WTC11 (cell line): Measurements from ENCODE around the gene MERTK. TPM values are rescaled to one million over a fixed set of nuclear protein-coding genes. Genes with fewer than 3 reads are reported as not detected.
A peak's percentile ranks its signal among the peaks of the same experiment; 100 is the strongest.
"Not testable (repeated sequence)": the region's sequence is repeated elsewhere in the genome, so short reads cannot be mapped to it uniquely, and the experiment has no call there.

Experiments used
- ATAC-seq: fragments of 200-7000 bp; cut with Tn5 transposase; 2 replicates; pipeline ENCODE4 v1.10.0; 2021; ENCODE audit warnings: mild to moderate bottlenecking, moderate library complexity
- CTCF ChIA-PET: fragments of 300-600 bp; sonication (Branson Sonifier 250); formaldehyde crosslinking; loops from one replicate; lab custom pipeline; 2021; ENCODE audit warnings: antibody characterized with exemption; lab: Charles Lee
- POLR2A ChIA-PET: fragments of 350-600 bp; sonication (Branson Sonifier 250); formaldehyde crosslinking; loops from one replicate; lab custom pipeline; 2021; ENCODE audit warnings: antibody characterized with exemption; lab: Charles Lee
- DNase-seq: peaks from one replicate; pipeline ENCODE4 v3.0.0; 2021; ENCODE audit warnings: low spot score
- H3K27ac Mint-ChIP-seq: 2 replicates; pipeline ENCODE4 v1.8.0; 2021; ENCODE audit warnings: mixed read lengths
- H3K27me3 Mint-ChIP-seq: 2 replicates; pipeline ENCODE4 v1.8.0; 2021; ENCODE audit warnings: low read depth, mild to moderate bottlenecking, moderate library complexity, mixed read lengths
- H3K36me3 Mint-ChIP-seq: 2 replicates; pipeline ENCODE4 v1.8.0; 2021; ENCODE audit warnings: mixed read lengths
- H3K4me1 Mint-ChIP-seq: 2 replicates; pipeline ENCODE4 v1.8.0; 2022; ENCODE audit warnings: mixed read lengths
- H3K4me3 Mint-ChIP-seq: 2 replicates; pipeline ENCODE4 v1.8.0; 2021; ENCODE audit warnings: mild to moderate bottlenecking, moderate library complexity, mixed read lengths
- H3K9me3 Mint-ChIP-seq: 2 replicates; pipeline ENCODE4 v1.8.0; 2021; ENCODE audit warnings: mixed read lengths
- ZBTB21 ChIP-seq: sonication (generic); formaldehyde crosslinking; IDR thresholded peaks from 2 replicates; pipeline ENCODE4 v1.8.1; 2023; ENCODE audit warnings: mild to moderate bottlenecking, missing genetic modification reagents, borderline replicate concordance
- total RNA-seq: library from RNA; stranded (reverse); gene quantifications from 3 replicates; pipeline ENCODE4 v1.2.3, GENCODE V29; 2021
- TF ChIP-seq, protein P1 (sequence below): sonication (generic); formaldehyde crosslinking; IDR thresholded peaks from 2 replicates; pipeline ENCODE4 v1.8.1; 2022; ENCODE audit warnings: mild to moderate bottlenecking, missing genetic modification reagents, moderate library complexity, borderline replicate concordance
- TF ChIP-seq, protein P2 (sequence below): sonication (generic); formaldehyde crosslinking; IDR thresholded peaks from 2 replicates; pipeline ENCODE4 v1.8.1; 2023; ENCODE audit warnings: mild to moderate bottlenecking, moderate library complexity, missing genetic modification reagents
- TF ChIP-seq, protein P3 (sequence below): sonication (generic); formaldehyde crosslinking; IDR thresholded peaks from 2 replicates; pipeline ENCODE4 v1.8.0; 2022; ENCODE audit warnings: mild to moderate bottlenecking, missing genetic modification reagents
- TF ChIP-seq, protein P4 (sequence below): sonication (generic); formaldehyde crosslinking; conservative IDR thresholded peaks from 2 replicates; pipeline ENCODE4 v1.8.1; 2023; ENCODE audit warnings: mild to moderate bottlenecking, low read depth, missing genetic modification reagents, moderate library complexity

The MERTK gene
- total RNA-seq, 1 experiment from 2014 or later = 6.9 TPM

DNA sequence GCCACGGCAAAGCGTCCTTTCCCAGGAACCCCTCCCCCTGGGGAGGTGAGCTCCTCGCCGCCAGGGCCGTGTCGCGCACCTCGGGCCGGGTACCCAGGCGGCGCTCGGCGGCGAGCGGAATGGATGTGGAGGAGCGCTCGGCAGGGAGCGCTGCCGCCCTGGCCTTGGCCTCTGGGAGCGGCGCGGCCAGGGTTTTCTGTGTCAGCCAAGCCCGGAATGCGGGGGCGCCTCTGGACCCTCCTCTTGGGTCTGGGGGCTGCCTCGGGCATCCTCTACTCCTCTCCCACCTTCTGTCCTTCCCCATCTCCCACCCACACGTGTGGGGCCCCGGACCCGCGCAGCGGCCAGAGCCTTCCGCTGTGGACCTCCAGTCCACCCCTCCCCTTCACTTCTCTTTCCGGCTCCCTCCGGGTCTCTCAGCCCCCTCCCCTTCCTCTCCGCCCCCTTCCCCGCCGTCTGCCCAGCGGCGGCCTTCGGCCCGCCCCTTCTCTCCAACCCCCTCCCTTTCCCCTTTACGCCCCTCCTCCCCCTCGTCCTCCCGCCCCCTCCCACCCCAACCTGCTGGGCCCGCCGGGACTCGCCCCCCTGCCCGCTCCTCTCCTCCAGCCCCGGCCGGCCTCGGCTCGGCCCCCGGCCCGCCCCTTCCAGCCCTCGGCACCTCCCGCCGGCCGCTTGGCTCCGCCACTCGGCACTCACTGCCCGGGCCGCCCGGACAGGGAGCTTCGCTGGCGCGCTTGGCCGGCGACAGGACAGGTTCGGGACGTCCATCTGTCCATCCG is at the start of gene MERTK (continued):
- TF ChIP-seq, protein P1, sequence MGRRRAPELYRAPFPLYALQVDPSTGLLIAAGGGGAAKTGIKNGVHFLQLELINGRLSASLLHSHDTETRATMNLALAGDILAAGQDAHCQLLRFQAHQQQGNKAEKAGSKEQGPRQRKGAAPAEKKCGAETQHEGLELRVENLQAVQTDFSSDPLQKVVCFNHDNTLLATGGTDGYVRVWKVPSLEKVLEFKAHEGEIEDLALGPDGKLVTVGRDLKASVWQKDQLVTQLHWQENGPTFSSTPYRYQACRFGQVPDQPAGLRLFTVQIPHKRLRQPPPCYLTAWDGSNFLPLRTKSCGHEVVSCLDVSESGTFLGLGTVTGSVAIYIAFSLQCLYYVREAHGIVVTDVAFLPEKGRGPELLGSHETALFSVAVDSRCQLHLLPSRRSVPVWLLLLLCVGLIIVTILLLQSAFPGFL (CRISPR knock-in tag) = no peak
- TF ChIP-seq, protein P2, sequence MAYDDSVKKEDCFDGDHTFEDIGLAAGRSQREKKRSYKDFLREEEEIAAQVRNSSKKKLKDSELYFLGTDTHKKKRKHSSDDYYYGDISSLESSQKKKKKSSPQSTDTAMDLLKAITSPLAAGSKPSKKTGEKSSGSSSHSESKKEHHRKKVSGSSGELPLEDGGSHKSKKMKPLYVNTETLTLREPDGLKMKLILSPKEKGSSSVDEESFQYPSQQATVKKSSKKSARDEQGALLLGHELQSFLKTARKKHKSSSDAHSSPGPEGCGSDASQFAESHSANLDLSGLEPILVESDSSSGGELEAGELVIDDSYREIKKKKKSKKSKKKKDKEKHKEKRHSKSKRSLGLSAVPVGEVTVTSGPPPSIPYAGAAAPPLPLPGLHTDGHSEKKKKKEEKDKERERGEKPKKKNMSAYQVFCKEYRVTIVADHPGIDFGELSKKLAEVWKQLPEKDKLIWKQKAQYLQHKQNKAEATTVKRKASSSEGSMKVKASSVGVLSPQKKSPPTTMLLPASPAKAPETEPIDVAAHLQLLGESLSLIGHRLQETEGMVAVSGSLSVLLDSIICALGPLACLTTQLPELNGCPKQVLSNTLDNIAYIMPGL (CRISPR knock-in tag) = peak; percentile 34; the same call in 1 of the 2 replicates

DNA sequence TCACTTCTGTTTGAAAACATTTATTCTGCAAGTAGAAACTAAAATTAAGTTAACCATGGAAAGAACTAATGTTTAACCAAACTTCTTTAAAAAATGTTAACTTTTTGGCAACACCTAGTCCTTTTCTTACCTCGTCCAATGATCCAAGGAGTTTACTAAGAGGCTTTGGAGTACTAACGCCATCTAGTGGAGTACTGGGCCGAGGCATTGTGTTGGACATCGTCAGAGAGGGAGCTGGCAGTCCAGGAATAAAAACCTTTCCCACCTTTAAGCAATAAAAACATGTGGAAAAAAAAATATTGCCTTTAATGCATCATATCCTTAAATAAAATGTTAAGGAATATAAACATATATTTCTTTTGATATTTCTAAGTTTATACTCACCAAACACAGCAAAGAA is 47.8 kb upstream of the MERTK start:
- ATAC-seq (peak; percentile 74), DNase-seq (peak; percentile 56)
- POLR2A ChIA-PET, CTCF ChIA-PET, H3K27me3 Mint-ChIP-seq, H3K9me3 Mint-ChIP-seq, H3K4me1 Mint-ChIP-seq, H3K4me3 Mint-ChIP-seq, H3K27ac Mint-ChIP-seq: not testable (repeated sequence)
- H3K36me3 Mint-ChIP-seq = peaks cover 63% of the 10 kb centered on the region

DNA sequence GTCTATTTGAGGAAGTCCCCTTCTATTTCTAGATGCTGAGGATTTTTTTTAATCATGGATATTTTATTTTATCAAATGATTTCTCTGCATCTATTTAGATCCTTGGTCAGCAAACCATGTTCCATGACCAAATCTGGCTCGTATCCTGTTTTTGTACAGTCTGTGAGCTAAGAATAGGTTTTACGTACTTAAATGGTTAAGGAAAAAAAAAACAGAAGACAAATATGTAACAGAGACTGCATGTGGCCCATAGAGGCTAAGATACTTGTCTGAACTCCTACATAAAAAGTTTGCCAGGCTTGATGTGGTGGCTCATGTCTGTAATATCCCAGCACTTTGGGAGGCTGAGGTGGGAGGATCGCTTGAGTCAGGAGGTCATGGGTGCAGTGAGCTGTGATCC is 45.9 kb upstream of the MERTK start:
- ATAC-seq, H3K9me3 Mint-ChIP-seq, H3K27ac Mint-ChIP-seq, H3K4me3 Mint-ChIP-seq, POLR2A ChIA-PET, CTCF ChIA-PET, H3K4me1 Mint-ChIP-seq, DNase-seq, H3K27me3 Mint-ChIP-seq: not testable (repeated sequence)
- H3K36me3 Mint-ChIP-seq = peaks cover 72% of the 10 kb centered on the region

DNA sequence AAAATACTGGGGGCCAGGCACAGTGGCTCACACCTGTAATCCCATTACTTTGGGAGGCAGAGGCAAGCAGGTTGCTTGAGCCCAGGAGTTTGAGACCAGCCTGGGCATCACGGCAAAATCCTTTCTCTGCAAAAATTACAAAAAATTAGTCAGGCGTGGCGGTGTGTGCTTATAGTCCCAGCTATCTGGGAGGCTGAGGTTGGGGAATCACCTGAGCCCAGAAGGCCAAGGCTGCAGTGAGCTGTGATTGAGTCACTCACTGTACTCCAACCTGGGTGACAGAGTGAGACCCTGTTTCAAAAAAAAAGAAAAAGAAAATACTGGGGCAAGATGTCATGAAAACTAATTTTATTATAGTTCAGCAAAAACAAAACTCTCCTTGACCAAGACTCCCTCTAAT is 38.4 kb upstream of the MERTK start:
- H3K36me3 Mint-ChIP-seq = peaks cover 55% of the 10 kb centered on the region
- H3K9me3 Mint-ChIP-seq, ATAC-seq, H3K4me3 Mint-ChIP-seq, CTCF ChIA-PET, DNase-seq, H3K27ac Mint-ChIP-seq, H3K27me3 Mint-ChIP-seq, POLR2A ChIA-PET, H3K4me1 Mint-ChIP-seq: not testable (repeated sequence)

DNA sequence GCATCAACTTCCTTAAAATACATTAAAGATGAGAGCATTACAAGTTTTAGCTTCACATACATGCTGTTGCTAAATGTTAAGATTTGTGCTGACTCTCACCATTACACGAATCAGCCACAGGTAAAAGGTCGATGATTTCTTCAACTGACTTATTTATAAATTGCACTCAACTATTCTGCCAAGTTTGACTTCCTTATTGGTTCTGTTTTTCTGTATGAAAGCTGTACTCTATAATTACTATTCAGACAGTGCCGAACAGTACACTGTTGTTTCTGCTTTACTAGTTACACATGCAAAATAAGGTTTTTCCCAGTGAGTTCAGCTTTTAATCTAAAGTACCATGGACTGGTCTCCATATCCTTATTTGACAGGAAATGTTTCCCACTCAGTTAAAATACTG is 33.3 kb upstream of the MERTK start:
- H3K27ac Mint-ChIP-seq, ATAC-seq, CTCF ChIA-PET, H3K9me3 Mint-ChIP-seq, POLR2A ChIA-PET, H3K4me1 Mint-ChIP-seq, H3K27me3 Mint-ChIP-seq, H3K4me3 Mint-ChIP-seq, DNase-seq: not testable (repeated sequence)
- peaks cover 43% of the 10 kb centered on the region for H3K36me3 Mint-ChIP-seq

DNA sequence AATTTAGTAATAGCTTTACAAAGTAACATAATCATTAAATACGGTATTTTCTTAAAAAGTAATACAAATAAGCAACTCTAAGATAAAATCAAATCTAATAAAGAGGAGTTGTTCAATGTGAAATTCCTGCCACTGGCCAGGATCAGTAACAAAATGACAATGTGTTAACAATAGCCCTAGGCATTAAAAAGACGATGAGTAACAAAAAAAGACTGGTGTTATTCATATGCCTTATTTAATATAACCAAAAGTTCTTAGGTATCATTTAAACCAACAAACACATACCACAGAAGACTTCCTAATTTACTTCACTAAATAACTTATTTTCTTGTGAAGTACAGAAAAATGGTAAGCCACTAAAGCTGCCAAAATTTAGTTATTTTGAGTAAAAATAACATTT is 25.6 kb upstream of the MERTK start:
- DNase-seq, H3K4me1 Mint-ChIP-seq, CTCF ChIA-PET, H3K9me3 Mint-ChIP-seq, ATAC-seq, H3K27ac Mint-ChIP-seq, POLR2A ChIA-PET, H3K27me3 Mint-ChIP-seq, H3K4me3 Mint-ChIP-seq: not testable (repeated sequence)
- H3K36me3 Mint-ChIP-seq = peaks cover 56% of the 10 kb centered on the region

DNA sequence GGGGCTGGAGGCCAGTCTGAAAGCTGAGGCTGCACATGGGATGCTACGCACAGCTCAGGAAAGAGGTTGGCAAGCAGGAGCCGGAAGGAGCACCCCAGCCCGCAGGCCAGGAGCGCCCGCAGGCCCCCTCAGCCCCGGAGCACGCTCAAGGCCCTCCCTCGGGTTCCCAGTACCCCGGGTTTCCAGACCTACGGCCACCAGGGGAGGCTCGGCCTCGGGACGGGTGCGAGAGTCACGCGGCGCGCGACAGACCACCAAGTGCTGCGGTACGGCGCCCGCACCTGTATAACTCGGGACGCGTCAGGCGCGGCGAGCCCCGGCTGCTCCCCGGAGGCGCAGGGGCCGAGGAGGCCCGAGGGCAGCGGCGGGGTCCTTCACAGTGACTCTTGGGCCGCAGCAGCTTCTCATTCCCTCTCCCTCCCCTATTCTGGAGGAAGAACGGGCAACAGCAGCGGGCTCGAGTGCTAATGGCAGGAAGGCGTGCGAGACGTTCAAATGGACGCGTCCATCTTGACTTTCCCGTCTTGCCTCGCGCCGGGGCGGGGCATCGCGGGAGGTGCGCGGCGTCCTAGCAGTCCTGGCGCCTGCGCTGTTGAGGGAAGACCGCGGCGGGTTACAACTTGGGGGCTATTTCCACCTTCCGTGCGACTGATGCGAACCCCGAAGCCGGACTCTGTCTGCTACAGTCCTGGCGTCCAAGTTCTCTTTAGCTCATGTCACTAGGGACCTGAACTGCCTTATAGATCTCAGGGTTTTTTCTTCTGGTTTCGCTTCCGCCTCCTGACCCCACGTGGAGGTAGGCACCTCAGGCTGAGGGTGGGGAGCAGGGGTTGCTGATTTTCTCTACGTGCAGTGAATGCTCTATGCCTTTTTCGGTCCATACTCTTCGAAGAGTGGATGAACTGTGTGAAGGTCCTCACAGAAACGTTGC is 14.5 kb upstream of the MERTK start, which contains the start of gene ANAPC1:
ANAPC1 (minus strand) TSS at position 533 of the 931 bp plus-strand sequence. CDS start 3,368 bp downstream, outside the sequence.
- ChIA-PET POLR2A (interaction anchor here (0.5 to 0.8 kb wide), 2 partner anchors 11 to 171 kb away, joined by 3 to 4 read pairs; partner anchors contain the start of gene TMEM87B), CTCF (interaction anchor here (1.0 to 1.8 kb wide), 4 partner anchors 12 to 599 kb away, joined by 3 to 9 read pairs (median 3); no protein-coding TSS in a partner anchor)
- DNase-seq (peak; percentile 88), ATAC-seq (peak; percentile 95)
- Mint-ChIP-seq H3K36me3 (peaks cover 7% of the 10 kb centered on the region), H3K9me3 (no peaks in the 10 kb centered on the region), H3K27me3 (no peaks in the 10 kb centered on the region), H3K4me3 (peak within 1 kb of the TSS; percentile 96), H3K27ac (peak within 1 kb of the TSS; percentile 99), H3K4me1 (peaks cover 5% of the 10 kb centered on the region)
- TF ChIP-seq ZBTB21 (CRISPR knock-in tag) = no peak
- TF ChIP-seq, protein P3, sequence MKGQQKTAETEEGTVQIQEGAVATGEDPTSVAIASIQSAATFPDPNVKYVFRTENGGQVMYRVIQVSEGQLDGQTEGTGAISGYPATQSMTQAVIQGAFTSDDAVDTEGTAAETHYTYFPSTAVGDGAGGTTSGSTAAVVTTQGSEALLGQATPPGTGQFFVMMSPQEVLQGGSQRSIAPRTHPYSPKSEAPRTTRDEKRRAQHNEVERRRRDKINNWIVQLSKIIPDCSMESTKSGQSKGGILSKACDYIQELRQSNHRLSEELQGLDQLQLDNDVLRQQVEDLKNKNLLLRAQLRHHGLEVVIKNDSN (CRISPR knock-in tag) = peak; percentile 38; the same call in 1 of the 2 replicates
- TF ChIP-seq, protein P4, sequence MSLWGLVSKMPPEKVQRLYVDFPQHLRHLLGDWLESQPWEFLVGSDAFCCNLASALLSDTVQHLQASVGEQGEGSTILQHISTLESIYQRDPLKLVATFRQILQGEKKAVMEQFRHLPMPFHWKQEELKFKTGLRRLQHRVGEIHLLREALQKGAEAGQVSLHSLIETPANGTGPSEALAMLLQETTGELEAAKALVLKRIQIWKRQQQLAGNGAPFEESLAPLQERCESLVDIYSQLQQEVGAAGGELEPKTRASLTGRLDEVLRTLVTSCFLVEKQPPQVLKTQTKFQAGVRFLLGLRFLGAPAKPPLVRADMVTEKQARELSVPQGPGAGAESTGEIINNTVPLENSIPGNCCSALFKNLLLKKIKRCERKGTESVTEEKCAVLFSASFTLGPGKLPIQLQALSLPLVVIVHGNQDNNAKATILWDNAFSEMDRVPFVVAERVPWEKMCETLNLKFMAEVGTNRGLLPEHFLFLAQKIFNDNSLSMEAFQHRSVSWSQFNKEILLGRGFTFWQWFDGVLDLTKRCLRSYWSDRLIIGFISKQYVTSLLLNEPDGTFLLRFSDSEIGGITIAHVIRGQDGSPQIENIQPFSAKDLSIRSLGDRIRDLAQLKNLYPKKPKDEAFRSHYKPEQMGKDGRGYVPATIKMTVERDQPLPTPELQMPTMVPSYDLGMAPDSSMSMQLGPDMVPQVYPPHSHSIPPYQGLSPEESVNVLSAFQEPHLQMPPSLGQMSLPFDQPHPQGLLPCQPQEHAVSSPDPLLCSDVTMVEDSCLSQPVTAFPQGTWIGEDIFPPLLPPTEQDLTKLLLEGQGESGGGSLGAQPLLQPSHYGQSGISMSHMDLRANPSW (CRISPR knock-in tag) = no peak
